Spinal cord (tissue), 10 donors: Measurements from ENCODE around the gene BCLAF3. TPM values are rescaled to one million over a fixed set of nuclear protein-coding genes. Genes with fewer than 3 reads are reported as not detected.
A peak's percentile ranks its signal among the peaks of the same experiment; 100 is the strongest.

Experiments used
- DNase-seq, 6 donors: peaks; one replicate each; pipeline versions ENCODE4 v3.0.0 to v3.0.0-alpha.2; 2013 to 2015; ENCODE audit warnings: low spot score in 6 of 6, low read depth in 4 of 6
- H3K27ac ChIP-seq: one replicate; pipeline ENCODE4 v1.5.1; 2013; ENCODE audit warnings: low read depth, low read length, control low read depth
- H3K27me3 ChIP-seq: one replicate; pipeline ENCODE4 v1.6.1; 2013; ENCODE audit warnings: low read length; ENCODE audit not compliant: control insufficient read depth, insufficient read depth
- H3K36me3 ChIP-seq: one replicate; pipeline ENCODE4 v1.6.1; 2013; ENCODE audit warnings: low read length; ENCODE audit not compliant: control insufficient read depth, insufficient read depth
- H3K4me1 ChIP-seq: one replicate; pipeline ENCODE4 v1.6.1; 2013; ENCODE audit warnings: low read length; ENCODE audit not compliant: control insufficient read depth, insufficient read depth
- H3K4me3 ChIP-seq: one replicate; pipeline ENCODE4 v1.5.1; 2013; ENCODE audit warnings: low read depth, low read length, control low read depth
- H3K9me3 ChIP-seq: one replicate; pipeline ENCODE4 v1.6.1; 2013; ENCODE audit warnings: low read length; ENCODE audit not compliant: control insufficient read depth, insufficient read depth
- WGBS: methylation state at CpG from one replicate; pipeline ENCODE4 v1.1.5; 2013; ENCODE audit warnings: missing lambda C conversion rate; ENCODE audit not compliant: insufficient coverage; 5-methylcytosine and 5-hydroxymethylcytosine counted together
- polyA plus RNA-seq, 2 donors: library from polyadenylated mRNA; unstranded; fragments of 120-200 nt; gene quantifications; one replicate each; pipeline ENCODE4 v1.2.1, GENCODE V29; 2013; ENCODE audit not compliant: insufficient read length in 2 of 2
- total RNA-seq, 2 donors: library from RNA; depleted of rRNA in 1 of 2; stranded (reverse); fragments of 120-200 nt in 1 of 2; fragments of >200 nt in 1 of 2; gene quantifications; one replicate each; pipeline versions ENCODE4 v1.2.3 to v1.2.4, GENCODE V29; 2013 to 2014
- donor health status: healthy.

BCLAF3 gene
- total and polyA plus RNA-seq, 4 donors: 13.2 to 22.4 (median 15.7) TPM

GRCh38 chrX:20015945-20016615 lies 25.2 kb upstream of the BCLAF3 start:
- Histone ChIP-seq H3K27ac (no peak overlapping the region), H3K4me1 (no peaks in the 10 kb centered on the region), H3K36me3 (no peaks in the 10 kb centered on the region), H3K9me3 (no peaks in the 10 kb centered on the region), H3K27me3 (peaks cover 21% of the 10 kb centered on the region), H3K4me3 (no peak overlapping the region)
- no peak for DNase-seq
- WGBS: 71% methylated on average over 7 of the region's 9 CpGs

- Histone ChIP-seq H3K9me3 (no peaks in the 10 kb centered on the region), H3K4me3 (no peak overlapping the region), H3K4me1 (no peaks in the 10 kb centered on the region), H3K27me3 (peaks cover 14% of the 10 kb centered on the region), H3K27ac (no peak overlapping the region), H3K36me3 (no peaks in the 10 kb centered on the region)
- no peak for DNase-seq
- no CpG with 5 or more reads among the region's 1 CpG for WGBS
These were observed 24.6 kb upstream of the BCLAF3 start for GRCh38 chrX:20015422-20015821.

- no peak for DNase-seq
These were observed 20.7 kb upstream of the BCLAF3 start for GRCh38 chrX:20011608-20012007.

GRCh38 chrX:20007962-20008622 lies 17.2 kb upstream of the BCLAF3 start:
- 94% methylated on average over 4 of the region's 7 CpGs for WGBS
- H3K36me3 ChIP-seq: no peaks in the 10 kb centered on the region
- no peak overlapping the region for H3K4me3 ChIP-seq
- DNase-seq: no peak
- H3K27ac ChIP-seq: no peak overlapping the region
- no peaks in the 10 kb centered on the region for H3K4me1 ChIP-seq
- H3K9me3 ChIP-seq: no peaks in the 10 kb centered on the region
- H3K27me3 ChIP-seq: peaks cover 13% of the 10 kb centered on the region

More at GRCh38 chrX:20011608-20012007, 20.7 kb upstream of the BCLAF3 start:
- 67% methylated on average over 1 of the region's 4 CpGs for WGBS
- H3K4me1 ChIP-seq: no peaks in the 10 kb centered on the region
- H3K4me3 ChIP-seq: no peak overlapping the region
- no peak overlapping the region for H3K27ac ChIP-seq
- peaks cover 18% of the 10 kb centered on the region for H3K27me3 ChIP-seq
- no peaks in the 10 kb centered on the region for H3K9me3 ChIP-seq
- no peaks in the 10 kb centered on the region for H3K36me3 ChIP-seq

- H3K27me3 ChIP-seq: peaks cover 12% of the 10 kb centered on the region
- no peak for DNase-seq
- H3K4me3 ChIP-seq: no peak overlapping the region
- no peaks in the 10 kb centered on the region for H3K9me3 ChIP-seq
- 92% methylated on average over 2 of the region's 2 CpGs for WGBS
- H3K36me3 ChIP-seq: no peaks in the 10 kb centered on the region
- no peaks in the 10 kb centered on the region for H3K4me1 ChIP-seq
- H3K27ac ChIP-seq: no peak overlapping the region
These were observed 15.0 kb upstream of the BCLAF3 start for GRCh38 chrX:20005883-20006282.

- no peak overlapping the region for H3K4me3 ChIP-seq
- no peak overlapping the region for H3K27ac ChIP-seq
- no peaks in the 10 kb centered on the region for H3K36me3 ChIP-seq
- DNase-seq: peak in 2 of 6 donors; percentile 5 to 17
- H3K9me3 ChIP-seq: no peaks in the 10 kb centered on the region
- 23% methylated on average over 3 of the region's 4 CpGs for whole genome bisulfite sequencing
- H3K27me3 ChIP-seq: peaks cover 16% of the 10 kb centered on the region
- H3K4me1 ChIP-seq: no peaks in the 10 kb centered on the region
These were observed 10.7 kb upstream of the BCLAF3 start for GRCh38 chrX:20001588-20001987.

- Histone ChIP-seq H3K27ac (peak overlapping the region; percentile 64), H3K4me3 (peak overlapping the region; percentile 40), H3K36me3 (no peaks in the 10 kb centered on the region), H3K9me3 (no peaks in the 10 kb centered on the region), H3K27me3 (peaks cover 11% of the 10 kb centered on the region), H3K4me1 (no peaks in the 10 kb centered on the region)
- no peak for DNase-seq
- 59% methylated on average over 6 of the region's 6 CpGs for WGBS
These were observed 473 bp upstream of the BCLAF3 start for GRCh38 chrX:19991350-19991718.

- 15% methylated on average over 23 of the region's 25 CpGs for WGBS
- Histone ChIP-seq H3K4me3 (peak overlapping the region; percentile 52), H3K36me3 (no peaks in the 10 kb centered on the region), H3K27ac (no peak overlapping the region), H3K27me3 (peaks cover 5% of the 10 kb centered on the region), H3K4me1 (no peaks in the 10 kb centered on the region), H3K9me3 (no peaks in the 10 kb centered on the region)
- DNase-seq: peak in 2 of 6 donors; percentile 32 to 35
These were observed 708 bp downstream of the BCLAF3 start for GRCh38 chrX:19990151-19990555.

GRCh38 chrX:19987856-19988255 lies 3.0 kb downstream of the BCLAF3 start:
- no peak for DNase-seq
- no peaks in the 10 kb centered on the region for H3K4me1 ChIP-seq
- H3K4me3 ChIP-seq: no peak overlapping the region
- 77% methylated on average over 2 of the region's 5 CpGs for WGBS
- no peak overlapping the region for H3K27ac ChIP-seq
- peaks cover 5% of the 10 kb centered on the region for H3K27me3 ChIP-seq
- H3K9me3 ChIP-seq: no peaks in the 10 kb centered on the region
- no peaks in the 10 kb centered on the region for H3K36me3 ChIP-seq

- WGBS: no CpG with 5 or more reads among the region's 3 CpGs
- Histone ChIP-seq H3K27ac (no peak overlapping the region), H3K36me3 (no peaks in the 10 kb centered on the region), H3K27me3 (peaks cover 3% of the 10 kb centered on the region), H3K9me3 (no peaks in the 10 kb centered on the region), H3K4me1 (no peaks in the 10 kb centered on the region), H3K4me3 (no peak overlapping the region)
- no peak for DNase-seq
These were observed 4.3 kb downstream of the BCLAF3 start for GRCh38 chrX:19986531-19986930.
